DND-41 (cell line): ENCODE measurements around the gene PCBP1.
"Not testable (repeated sequence)": the region's sequence is repeated elsewhere in the genome, so short reads cannot be mapped to it uniquely, and the experiment has no call there.

Source experiments
- EZH2 ChIP-seq: IDR thresholded peaks from 3 replicates; pipeline ENCODE4 v1.6.1; 2012; ENCODE audit warnings: borderline replicate concordance, low read depth, mild to moderate bottlenecking, moderate library complexity, low read length, inconsistent platforms; ENCODE audit not compliant: severe bottlenecking
- TF ChIP-seq, protein P1 (sequence below): IDR thresholded peaks from 2 replicates; pipeline ENCODE4 v1.5.1; 2012; ENCODE audit warnings: borderline replicate concordance, low read length, moderate library complexity, mild to moderate bottlenecking; ENCODE audit not compliant: poor library complexity, severe bottlenecking; ENCODE audit errors: extremely low read depth

DNA sequence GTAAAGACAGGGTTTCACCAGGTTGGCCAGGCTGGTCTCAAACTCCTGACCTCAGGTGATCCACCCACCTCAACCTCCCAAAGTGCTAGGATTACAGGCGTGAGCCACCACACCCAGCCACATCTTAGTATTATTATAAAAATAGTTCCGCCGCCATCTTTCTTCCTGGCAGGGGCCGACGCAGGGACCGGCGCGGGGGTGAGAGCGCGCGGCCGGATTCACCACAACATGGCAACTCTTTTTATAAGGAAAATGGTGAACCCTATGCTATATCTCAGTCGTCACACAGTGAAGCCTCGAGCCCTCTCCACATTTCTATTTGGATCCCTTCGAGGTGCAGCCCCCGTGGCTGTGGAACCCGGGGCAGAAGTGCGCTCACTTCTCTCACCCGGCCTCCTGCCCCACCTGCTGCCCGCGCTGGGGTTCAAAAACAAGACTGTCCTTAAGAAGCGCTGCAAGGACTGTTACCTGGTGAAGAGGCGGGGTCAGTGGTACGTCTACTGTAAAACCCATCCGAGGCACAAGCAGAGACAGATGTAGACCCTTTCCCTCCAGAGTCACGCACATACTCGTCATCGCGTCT, 15.1 kb downstream of the PCBP1 start:
- TF ChIP-seq, protein P1, sequence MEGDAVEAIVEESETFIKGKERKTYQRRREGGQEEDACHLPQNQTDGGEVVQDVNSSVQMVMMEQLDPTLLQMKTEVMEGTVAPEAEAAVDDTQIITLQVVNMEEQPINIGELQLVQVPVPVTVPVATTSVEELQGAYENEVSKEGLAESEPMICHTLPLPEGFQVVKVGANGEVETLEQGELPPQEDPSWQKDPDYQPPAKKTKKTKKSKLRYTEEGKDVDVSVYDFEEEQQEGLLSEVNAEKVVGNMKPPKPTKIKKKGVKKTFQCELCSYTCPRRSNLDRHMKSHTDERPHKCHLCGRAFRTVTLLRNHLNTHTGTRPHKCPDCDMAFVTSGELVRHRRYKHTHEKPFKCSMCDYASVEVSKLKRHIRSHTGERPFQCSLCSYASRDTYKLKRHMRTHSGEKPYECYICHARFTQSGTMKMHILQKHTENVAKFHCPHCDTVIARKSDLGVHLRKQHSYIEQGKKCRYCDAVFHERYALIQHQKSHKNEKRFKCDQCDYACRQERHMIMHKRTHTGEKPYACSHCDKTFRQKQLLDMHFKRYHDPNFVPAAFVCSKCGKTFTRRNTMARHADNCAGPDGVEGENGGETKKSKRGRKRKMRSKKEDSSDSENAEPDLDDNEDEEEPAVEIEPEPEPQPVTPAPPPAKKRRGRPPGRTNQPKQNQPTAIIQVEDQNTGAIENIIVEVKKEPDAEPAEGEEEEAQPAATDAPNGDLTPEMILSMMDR, result not testable (repeated sequence)
- not testable (repeated sequence) for TF ChIP-seq EZH2
